GM10248 (cell line): ENCODE measurements around the gene FAM200C.

ENCODE experiments used
- CTCF ChIA-PET: fragments of 300-600 bp; sonication (Branson Sonifier 250); formaldehyde crosslinking; extraction: SDS; loops from one replicate; lab custom pipeline; 2021; ENCODE audit warnings: antibody characterized with exemption; lab: Yijun Ruan, JAX
- POLR2A ChIA-PET: fragments of 350-650 bp; sonication (Branson Sonifier 250); formaldehyde crosslinking; extraction: SDS; loops from one replicate; lab custom pipeline; 2020; ENCODE audit warnings: antibody characterized with exemption; lab: Yijun Ruan, JAX
- DNase-seq: peaks from one replicate; pipeline ENCODE4 v3.0.0; 2012; ENCODE audit errors: extremely low spot score
- TF ChIP-seq, protein P1 (sequence below): IDR thresholded peaks from 2 replicates; pipeline ENCODE4 v1.5.1; 2012; ENCODE audit warnings: mild to moderate bottlenecking, low read depth; ENCODE audit errors: extremely low read depth, missing control alignments, control extremely low read depth

The FAM200C gene

DNA sequence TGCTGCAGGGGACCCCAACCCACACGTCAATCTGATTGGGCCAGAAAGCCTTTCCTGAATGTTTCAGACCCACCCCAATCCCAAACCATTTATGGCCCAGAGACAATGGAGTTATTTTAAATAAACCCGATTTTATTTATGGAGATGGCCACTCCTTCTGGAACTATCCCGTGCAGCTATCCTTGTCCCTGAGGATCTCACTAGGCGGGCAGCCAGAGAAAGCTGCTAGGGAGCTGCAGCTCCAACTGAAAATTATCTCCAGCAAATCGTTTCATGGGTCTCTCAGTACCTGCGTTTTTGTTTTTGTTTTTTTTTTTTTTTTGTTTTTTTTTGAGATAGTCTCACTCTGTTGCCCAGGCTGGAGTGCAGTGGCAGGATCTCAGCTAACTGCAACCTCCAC lies 52.4 kb downstream of the FAM200C start:
- no peak for DNase-seq
- POLR2A ChIA-PET: no interaction called here
- TF ChIP-seq, protein P1, sequence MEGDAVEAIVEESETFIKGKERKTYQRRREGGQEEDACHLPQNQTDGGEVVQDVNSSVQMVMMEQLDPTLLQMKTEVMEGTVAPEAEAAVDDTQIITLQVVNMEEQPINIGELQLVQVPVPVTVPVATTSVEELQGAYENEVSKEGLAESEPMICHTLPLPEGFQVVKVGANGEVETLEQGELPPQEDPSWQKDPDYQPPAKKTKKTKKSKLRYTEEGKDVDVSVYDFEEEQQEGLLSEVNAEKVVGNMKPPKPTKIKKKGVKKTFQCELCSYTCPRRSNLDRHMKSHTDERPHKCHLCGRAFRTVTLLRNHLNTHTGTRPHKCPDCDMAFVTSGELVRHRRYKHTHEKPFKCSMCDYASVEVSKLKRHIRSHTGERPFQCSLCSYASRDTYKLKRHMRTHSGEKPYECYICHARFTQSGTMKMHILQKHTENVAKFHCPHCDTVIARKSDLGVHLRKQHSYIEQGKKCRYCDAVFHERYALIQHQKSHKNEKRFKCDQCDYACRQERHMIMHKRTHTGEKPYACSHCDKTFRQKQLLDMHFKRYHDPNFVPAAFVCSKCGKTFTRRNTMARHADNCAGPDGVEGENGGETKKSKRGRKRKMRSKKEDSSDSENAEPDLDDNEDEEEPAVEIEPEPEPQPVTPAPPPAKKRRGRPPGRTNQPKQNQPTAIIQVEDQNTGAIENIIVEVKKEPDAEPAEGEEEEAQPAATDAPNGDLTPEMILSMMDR: no peak
- CTCF ChIA-PET: interaction anchor here (1.0 to 3.3 kb wide), 6 partner anchors 10 to 326 kb away, joined by 3 to 16 read pairs (median 8); no protein-coding TSS in a partner anchor
